Smooth muscle cell (in vitro differentiated cells): Measurements from ENCODE around the gene CDS1. TPM values are rescaled to one million over a fixed set of nuclear protein-coding genes. Genes with fewer than 3 reads are reported as not detected.

Experiments
- DNase-seq: peaks from one replicate; lab custom pipeline; 2025; ENCODE audit not compliant: unreplicated experiment; lab: John Stamatoyannopoulos, UW
- H2AFZ ChIP-seq: fragments of 200-600 bp; sonication (generic); 2 replicates; pipeline ENCODE4 v1.6.0; 2016; ENCODE audit warnings: antibody characterized with exemption, low read depth, mild to moderate bottlenecking
- H3F3A ChIP-seq: fragments of 200-600 bp; sonication (generic); 2 replicates; pipeline ENCODE4 v1.6.0; 2017; ENCODE audit warnings: antibody characterized with exemption, low read depth
- H3K27ac ChIP-seq: fragments of 200-600 bp; sonication (generic); 2 replicates; pipeline ENCODE4 v1.5.1; 2016; ENCODE audit warnings: low read depth, mild to moderate bottlenecking
- H3K27me3 ChIP-seq: fragments of 200-600 bp; sonication (generic); 2 replicates; pipeline ENCODE4 v1.6.1; 2016; ENCODE audit warnings: low read depth, mild to moderate bottlenecking
- H3K36me3 ChIP-seq: fragments of 200-600 bp; sonication (generic); 2 replicates; pipeline ENCODE4 v1.5.1; 2016; ENCODE audit warnings: low read depth
- H3K4me1 ChIP-seq: fragments of 200-600 bp; sonication (generic); 2 replicates; pipeline ENCODE4 v1.5.1; 2016; ENCODE audit warnings: low read depth
- H3K4me2 ChIP-seq: fragments of 200-600 bp; sonication (generic); 2 replicates; pipeline ENCODE4 v1.6.0; 2016; ENCODE audit warnings: mild to moderate bottlenecking
- H3K4me3 ChIP-seq: fragments of 200-600 bp; sonication (generic); 2 replicates; pipeline ENCODE4 v1.5.1; 2016; ENCODE audit warnings: mild to moderate bottlenecking
- H3K79me2 ChIP-seq: fragments of 200-600 bp; sonication (generic); 2 replicates; pipeline ENCODE4 v1.6.0; 2016; ENCODE audit warnings: low read depth, mild to moderate bottlenecking
- H3K9ac ChIP-seq: fragments of 200-600 bp; sonication (generic); 2 replicates; pipeline ENCODE4 v1.6.0; 2016; ENCODE audit warnings: low read depth
- H3K9me3 ChIP-seq: fragments of 200-600 bp; sonication (generic); replicated peaks from 2 replicates; pipeline ENCODE4 v1.5.1; 2016; ENCODE audit warnings: low read depth
- H4K20me1 ChIP-seq: fragments of 200-600 bp; sonication (generic); 2 replicates; pipeline ENCODE4 v1.6.0; 2016; ENCODE audit warnings: low read depth
- CTCF ChIP-seq: fragments of 200-600 bp; sonication (generic); IDR thresholded peaks from 2 replicates; pipeline ENCODE4 v1.5.1; 2017; ENCODE audit warnings: borderline replicate concordance, mild to moderate bottlenecking, antibody characterized with exemption; ENCODE audit not compliant: insufficient read depth, poor library complexity, severe bottlenecking
- WGBS: methylation state at CpG from one replicate; pipeline ENCODE4 v1.1.7; 2016; ENCODE audit warnings: low lambda C conversion rate; 5-methylcytosine and 5-hydroxymethylcytosine counted together
- polyA plus RNA-seq: library from polyadenylated mRNA; unstranded; fragments of >200 nt; fragmentation: Nextera tagmentation; extraction: Ambion mirVana; gene quantifications from 2 replicates; pipeline ENCODE4 v1.2.1, GENCODE V29; 2016
- total RNA-seq: library from RNA; depleted of rRNA; stranded (reverse); fragments of >200 nt; gene quantifications from 2 replicates; pipeline ENCODE4 v1.2.3, GENCODE V29; 2014

CDS1 gene
- total and polyA plus RNA-seq, 2 experiments from 2014 or later: 2.1 to 15.2 TPM

- peak overlapping the region; percentile 96 for H2AFZ ChIP-seq
- no peaks in the 10 kb centered on the region for H3K36me3 ChIP-seq
- peak overlapping the region; percentile 98 for H3K4me2 ChIP-seq
- H3F3A ChIP-seq: no peaks in the 10 kb centered on the region
- H4K20me1 ChIP-seq: peaks cover 4% of the 10 kb centered on the region
- under 1% methylated on average over 23 of the region's 56 CpGs for WGBS
- peak overlapping the region; percentile 78 for H3K9ac ChIP-seq
- TF ChIP-seq CTCF: no peak
- peak overlapping the region; percentile 88 for H3K4me3 ChIP-seq
- peak overlapping the region; percentile 86 for H3K27ac ChIP-seq
- H3K4me1 ChIP-seq: peaks cover 8% of the 10 kb centered on the region
- H3K79me2 ChIP-seq: peaks cover 23% of the 10 kb centered on the region
- H3K27me3 ChIP-seq: peaks cover 47% of the 10 kb centered on the region
- peak; percentile 64 for DNase-seq
- no peaks in the 10 kb centered on the region for H3K9me3 ChIP-seq
Observed at GRCh38 chr4:84582302-84582987, 482 bp upstream of the CDS1 start.

- Histone ChIP-seq H3K27ac (peak overlapping the region; percentile 86), H3K4me1 (peaks cover 8% of the 10 kb centered on the region), H3K9me3 (no peaks in the 10 kb centered on the region), H2AFZ (peak overlapping the region; percentile 96), H3K9ac (peak overlapping the region; percentile 78), H3K79me2 (peaks cover 33% of the 10 kb centered on the region), H3K4me3 (peak overlapping the region; percentile 88), H3K4me2 (peak overlapping the region; percentile 98), H3K27me3 (peaks cover 47% of the 10 kb centered on the region), H4K20me1 (peaks cover 4% of the 10 kb centered on the region), H3F3A (no peaks in the 10 kb centered on the region), H3K36me3 (no peaks in the 10 kb centered on the region)
- TF ChIP-seq CTCF: no peak
- 9% methylated on average over 16 of the region's 16 CpGs for WGBS
- no peak for DNase-seq
Observed at GRCh38 chr4:84583876-84584380, 1.0 kb downstream of the CDS1 start.

GRCh38 chr4:84585251-84585650 lies 2.3 kb downstream of the CDS1 start:
- Histone ChIP-seq H3K4me2 (peak overlapping the region; percentile 98), H4K20me1 (peaks cover 4% of the 10 kb centered on the region), H2AFZ (no peak overlapping the region), H3K27ac (peak overlapping the region; percentile 86), H3K4me3 (peak overlapping the region; percentile 88), H3K36me3 (no peaks in the 10 kb centered on the region), H3K9ac (peak overlapping the region; percentile 3), H3K27me3 (peaks cover 47% of the 10 kb centered on the region), H3K79me2 (peaks cover 41% of the 10 kb centered on the region), H3K9me3 (no peaks in the 10 kb centered on the region), H3F3A (no peaks in the 10 kb centered on the region), H3K4me1 (peaks cover 8% of the 10 kb centered on the region)
- no peak for TF ChIP-seq CTCF
- DNase-seq: no peak

- H2AFZ ChIP-seq: no peak overlapping the region
- H3K36me3 ChIP-seq: no peaks in the 10 kb centered on the region
- 86% methylated on average over 2 of the region's 2 CpGs for WGBS
- H3F3A ChIP-seq: no peaks in the 10 kb centered on the region
- H3K27me3 ChIP-seq: no peaks in the 10 kb centered on the region
- H3K4me3 ChIP-seq: no peak overlapping the region
- TF ChIP-seq CTCF: no peak
- H3K4me1 ChIP-seq: no peaks in the 10 kb centered on the region
- H3K79me2 ChIP-seq: peaks cover 25% of the 10 kb centered on the region
- H3K9me3 ChIP-seq: no peaks in the 10 kb centered on the region
- no peak for DNase-seq
- H3K4me2 ChIP-seq: peak overlapping the region; percentile 17
- H3K27ac ChIP-seq: peak overlapping the region; percentile 85
- H4K20me1 ChIP-seq: no peaks in the 10 kb centered on the region
- no peak overlapping the region for H3K9ac ChIP-seq
Observed at GRCh38 chr4:84594724-84595123, 11.8 kb downstream of the CDS1 start.
